Cardiac fibroblast (primary cell): ENCODE results near the gene TTBK1.
A peak's percentile ranks its signal among the peaks of the same experiment; 100 is the strongest.

ENCODE experiments used
- DNase-seq, 2 donors: peaks; one replicate each; pipeline versions ENCODE4 v3.0.0 to v3.0.0-alpha.2; 2010; ENCODE audit warnings: low read depth in 2 of 2
- H3K4me3 ChIP-seq, 2 donors: replicated peaks in 1 of 2; 1 replicate in 1 of 2; 2 replicates in 1 of 2; pipeline ENCODE4 v1.5.1; 2011; ENCODE audit warnings: low read depth in 2 of 2, low read length in 2 of 2, mild to moderate bottlenecking in 2 of 2, moderate library complexity in 1 of 2
- TF ChIP-seq, protein P1 (sequence below): IDR thresholded peaks from one replicate; pipeline ENCODE4 v1.5.1; 2011; ENCODE audit warnings: low read depth, mild to moderate bottlenecking, low read length, inconsistent platforms

The TTBK1 gene

DNA sequence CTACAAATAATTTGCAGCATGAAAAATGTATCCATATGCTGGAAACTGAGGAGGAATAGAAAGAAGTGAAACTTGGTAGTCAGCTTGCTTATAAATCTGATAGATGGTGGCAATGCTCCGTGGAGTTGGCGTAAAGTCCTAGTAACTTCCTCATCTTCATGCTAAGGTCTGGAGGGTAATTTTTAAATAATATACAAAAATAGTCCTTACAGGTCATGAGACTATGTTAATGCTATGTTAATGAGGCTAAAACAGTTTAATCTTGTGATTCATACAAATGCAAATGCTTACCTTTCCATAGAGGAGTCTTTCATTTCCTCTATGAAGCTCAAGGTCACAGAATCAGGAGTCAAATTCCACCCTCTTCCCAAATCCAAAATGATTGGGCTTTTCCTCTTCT, 74.7 kb downstream of the TTBK1 start:
- no peak overlapping the region for H3K4me3 ChIP-seq
- TF ChIP-seq, protein P1, sequence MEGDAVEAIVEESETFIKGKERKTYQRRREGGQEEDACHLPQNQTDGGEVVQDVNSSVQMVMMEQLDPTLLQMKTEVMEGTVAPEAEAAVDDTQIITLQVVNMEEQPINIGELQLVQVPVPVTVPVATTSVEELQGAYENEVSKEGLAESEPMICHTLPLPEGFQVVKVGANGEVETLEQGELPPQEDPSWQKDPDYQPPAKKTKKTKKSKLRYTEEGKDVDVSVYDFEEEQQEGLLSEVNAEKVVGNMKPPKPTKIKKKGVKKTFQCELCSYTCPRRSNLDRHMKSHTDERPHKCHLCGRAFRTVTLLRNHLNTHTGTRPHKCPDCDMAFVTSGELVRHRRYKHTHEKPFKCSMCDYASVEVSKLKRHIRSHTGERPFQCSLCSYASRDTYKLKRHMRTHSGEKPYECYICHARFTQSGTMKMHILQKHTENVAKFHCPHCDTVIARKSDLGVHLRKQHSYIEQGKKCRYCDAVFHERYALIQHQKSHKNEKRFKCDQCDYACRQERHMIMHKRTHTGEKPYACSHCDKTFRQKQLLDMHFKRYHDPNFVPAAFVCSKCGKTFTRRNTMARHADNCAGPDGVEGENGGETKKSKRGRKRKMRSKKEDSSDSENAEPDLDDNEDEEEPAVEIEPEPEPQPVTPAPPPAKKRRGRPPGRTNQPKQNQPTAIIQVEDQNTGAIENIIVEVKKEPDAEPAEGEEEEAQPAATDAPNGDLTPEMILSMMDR = no peak
- no peak for DNase-seq

DNA sequence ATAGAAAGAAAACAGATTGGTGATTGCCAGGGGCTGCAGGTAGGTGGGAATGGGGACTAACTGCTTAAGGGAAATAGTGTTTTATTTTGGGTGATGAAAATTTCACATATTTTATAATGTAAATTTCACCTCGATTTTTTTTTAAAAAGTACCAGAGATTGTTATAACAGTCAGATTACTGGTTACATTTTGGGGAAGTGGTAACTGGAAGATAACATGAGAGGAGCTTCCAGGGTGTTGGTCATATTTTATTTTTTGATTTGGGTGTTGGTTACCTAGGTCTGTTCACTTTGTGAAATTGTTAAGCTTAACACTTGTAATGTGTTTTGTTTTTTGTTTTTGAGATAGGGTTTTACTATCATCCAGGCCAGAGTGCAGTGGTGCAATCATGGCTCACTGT, 82.6 kb downstream of the TTBK1 start:
- TF ChIP-seq, protein P1 = no peak
- no peak overlapping the region for H3K4me3 ChIP-seq
- no peak for DNase-seq

DNA sequence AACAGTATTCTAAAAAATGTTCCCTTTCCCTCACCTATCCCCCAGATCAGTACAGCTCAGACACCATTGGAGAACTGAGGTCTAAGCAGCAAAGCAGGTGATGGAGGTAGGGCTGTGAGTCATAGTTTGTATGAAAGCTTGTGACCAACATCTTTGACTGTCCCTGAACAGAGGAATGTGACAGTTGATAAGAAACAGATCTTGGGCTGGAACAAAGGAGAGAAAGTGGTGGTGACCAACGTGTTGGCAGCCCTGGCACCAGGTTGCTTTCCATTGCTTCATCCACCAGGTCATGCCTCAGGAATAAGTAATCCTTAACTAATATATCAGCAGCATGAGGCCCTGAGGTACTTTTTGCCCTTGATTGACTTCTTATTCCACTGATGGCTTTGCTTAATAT, 85.2 kb downstream of the TTBK1 start:
- TF ChIP-seq, protein P1 = no peak
- peak in 1 of 2 donors; percentile 3 for DNase-seq
- no peak overlapping the region for H3K4me3 ChIP-seq

DNA sequence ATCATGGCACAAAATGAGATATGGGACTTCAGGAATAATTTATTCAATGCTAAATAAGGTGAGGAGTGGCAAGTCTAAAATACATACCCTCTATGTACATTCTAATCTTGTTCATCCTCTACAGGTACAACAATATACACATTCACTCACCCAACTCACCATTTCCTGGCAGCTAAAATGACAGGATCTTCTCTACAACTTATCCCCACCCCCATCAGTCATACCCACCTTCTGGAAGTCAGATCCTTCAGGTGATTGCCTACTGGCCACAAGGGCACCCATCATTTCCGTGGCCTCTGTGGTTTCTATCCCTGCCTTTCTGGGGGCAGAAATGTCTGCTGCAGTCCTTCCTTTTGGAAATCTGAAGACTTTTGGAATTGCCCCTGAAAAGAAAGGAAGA, 88.2 kb downstream of the TTBK1 start:
- TF ChIP-seq, protein P1 = no peak
- no peak for DNase-seq
- H3K4me3 ChIP-seq = no peak overlapping the region

DNA sequence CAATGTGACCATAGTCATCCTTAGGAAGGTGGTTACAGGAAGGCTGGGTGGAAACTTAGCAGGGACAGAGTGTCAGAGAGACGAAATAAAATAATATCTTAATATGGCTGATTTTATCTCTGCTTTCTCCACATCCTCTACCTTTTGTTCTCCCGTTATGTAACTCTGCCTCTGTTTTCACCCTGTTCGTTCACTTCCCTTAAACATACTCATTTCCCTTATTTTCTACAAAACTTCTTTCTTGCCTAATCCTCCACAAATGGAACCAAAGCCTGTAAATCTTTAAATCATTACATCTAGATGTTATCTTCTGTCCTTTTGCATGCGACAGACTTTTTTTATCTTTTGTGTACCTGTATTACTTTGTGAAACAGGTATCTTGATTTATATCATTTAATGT, 88.6 kb downstream of the TTBK1 start:
- no peak for DNase-seq
- H3K4me3 ChIP-seq = no peak overlapping the region
- TF ChIP-seq, protein P1 = no peak

DNA sequence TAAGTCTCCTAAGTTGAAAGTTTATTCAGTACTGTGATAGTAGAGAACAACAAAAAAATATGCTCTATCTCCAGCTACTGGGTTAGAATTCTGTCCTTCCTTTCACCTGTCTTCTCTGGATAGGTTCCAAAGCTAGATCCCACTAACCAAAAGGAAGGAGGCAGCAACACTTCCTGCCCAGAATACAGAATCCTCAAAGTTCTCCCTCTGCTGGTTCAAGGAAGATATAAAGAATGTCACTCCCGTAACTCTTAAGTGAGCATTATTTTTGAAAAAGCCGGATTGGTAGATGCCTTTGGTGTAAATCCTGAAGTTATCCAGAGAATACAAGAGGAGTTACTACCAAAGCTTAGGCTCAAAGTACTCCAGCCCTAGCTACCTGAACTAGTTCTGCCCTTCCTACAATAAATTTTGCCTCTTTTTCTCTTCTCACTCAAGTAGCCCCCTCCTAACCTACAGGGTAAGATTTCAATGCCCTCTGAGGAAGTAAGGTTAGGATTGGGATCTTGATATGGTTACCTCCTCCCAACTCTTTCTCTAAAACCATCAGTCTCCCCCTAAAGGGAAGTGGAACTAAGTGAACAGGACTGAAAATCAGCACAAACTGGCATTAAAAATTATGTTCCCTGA, 91.3 kb downstream of the TTBK1 start:
- peak; percentile 72 to 73 for DNase-seq
- TF ChIP-seq, protein P1 = peak; percentile 53
- no peak overlapping the region for H3K4me3 ChIP-seq

DNA sequence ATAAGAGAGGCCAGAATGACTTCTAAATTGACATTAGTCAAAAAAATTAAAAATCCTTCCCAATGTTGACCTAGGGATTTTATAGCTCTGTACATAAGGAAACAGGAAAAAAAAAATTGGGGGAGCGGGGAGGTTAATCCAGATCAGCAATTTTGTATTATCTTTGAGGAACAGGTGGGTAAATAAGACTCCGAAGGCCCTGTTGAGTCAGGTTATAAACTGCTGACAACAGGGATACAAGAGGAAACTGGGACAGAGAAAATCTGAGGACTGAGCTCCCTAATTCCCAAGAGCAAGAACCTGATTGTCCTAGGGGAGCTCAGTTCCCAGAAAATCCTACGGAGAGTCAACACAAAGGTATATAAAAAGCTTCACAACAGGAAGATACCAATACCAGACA, 92.2 kb downstream of the TTBK1 start:
- TF ChIP-seq, protein P1 = no peak
- DNase-seq = no peak
- H3K4me3 ChIP-seq = no peak overlapping the region
